H1 (cell line): ENCODE data around the gene CAPN2.

ENCODE experiments used
- EP300 ChIP-seq, 2 experiments: IDR thresholded peaks; 1 replicate in 1 of 2; 2 replicates in 1 of 2; pipeline ENCODE4 v1.6.1; 2011 to 2012; ENCODE audit warnings: low read depth in 2 of 2, low read length in 2 of 2, mild to moderate bottlenecking in 2 of 2, borderline replicate concordance in 1 of 2, inconsistent platforms in 1 of 2, moderate library complexity in 1 of 2
- GABPA ChIP-seq: IDR thresholded peaks from 2 replicates; pipeline ENCODE4 v1.6.1; 2011; ENCODE audit warnings: mild to moderate bottlenecking, low read length, moderate library complexity, borderline replicate concordance; ENCODE audit not compliant: insufficient read depth
- POLR2A ChIP-seq, 2 experiments: IDR thresholded peaks; 1 replicate in 1 of 2; 2 replicates in 1 of 2; pipeline ENCODE4 v1.6.1; 2011; ENCODE audit warnings: low read depth in 2 of 2, low read length in 2 of 2, mild to moderate bottlenecking in 2 of 2; ENCODE audit errors: control extremely low read depth in 1 of 2
- SP2 ChIP-seq: IDR thresholded peaks from 2 replicates; pipeline ENCODE4 v1.6.1; 2012; ENCODE audit warnings: mild to moderate bottlenecking, low read length, inconsistent platforms
- TF ChIP-seq, protein P1 (sequence below), 3 experiments: IDR thresholded peaks; 1 replicate in 2 of 3; 2 replicates in 1 of 3; pipeline versions ENCODE4 v1.5.1 to v1.6.1; 2011; ENCODE audit warnings: low read length in 3 of 3, mild to moderate bottlenecking in 3 of 3, inconsistent platforms in 2 of 3, low read depth in 1 of 3, moderate library complexity in 1 of 3; ENCODE audit not compliant: insufficient read depth in 1 of 3; ENCODE audit errors: control extremely low read depth in 1 of 3

DNA sequence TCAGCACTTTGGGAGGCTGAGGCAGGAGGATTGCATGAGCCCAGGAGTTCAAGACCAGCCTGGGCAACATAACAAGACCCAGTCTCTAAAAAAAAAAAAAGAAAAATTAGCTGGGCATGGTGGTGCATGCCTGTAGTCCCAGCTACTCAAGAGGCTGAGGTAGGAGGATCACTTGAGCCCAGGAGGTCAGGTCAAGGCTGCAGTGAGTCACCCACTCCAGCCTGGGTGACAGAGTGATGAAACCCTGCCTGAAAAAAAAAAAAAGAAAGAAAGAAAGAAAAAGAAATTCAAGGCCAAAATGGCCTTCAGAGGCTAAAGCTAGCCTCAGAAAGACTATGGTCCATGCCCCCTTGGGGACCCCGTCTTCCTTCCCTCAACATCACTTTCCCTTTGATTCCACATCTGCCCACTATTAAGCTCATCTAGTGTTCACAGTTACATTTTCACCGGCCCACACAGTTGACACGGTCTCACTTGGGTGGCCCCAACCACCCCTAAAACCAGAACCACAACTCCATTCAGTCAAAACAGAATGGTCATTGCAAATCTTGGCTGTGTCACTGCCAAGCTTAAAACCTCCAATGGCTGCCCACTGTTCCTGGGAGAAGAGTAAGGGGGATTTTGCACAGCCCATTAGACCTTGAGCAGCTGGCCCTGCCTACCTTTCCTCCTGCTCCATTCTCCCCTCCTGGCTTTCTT is 44.7 kb upstream of the CAPN2 start:
- TF ChIP-seq SP2 (no peak), POLR2A (IDR thresholded peaks at IDR 0.05; ENCODE audit: control extremely low read depth in 1 of 2, low read depth in 2 of 2, low read length in 2 of 2) (no peak), GABPA (no peak), EP300 (IDR thresholded peaks at IDR 0.05; ENCODE audit: borderline replicate concordance in 1 of 2, low read depth in 2 of 2, low read length in 2 of 2) (no peak)
- TF ChIP-seq, protein P1, sequence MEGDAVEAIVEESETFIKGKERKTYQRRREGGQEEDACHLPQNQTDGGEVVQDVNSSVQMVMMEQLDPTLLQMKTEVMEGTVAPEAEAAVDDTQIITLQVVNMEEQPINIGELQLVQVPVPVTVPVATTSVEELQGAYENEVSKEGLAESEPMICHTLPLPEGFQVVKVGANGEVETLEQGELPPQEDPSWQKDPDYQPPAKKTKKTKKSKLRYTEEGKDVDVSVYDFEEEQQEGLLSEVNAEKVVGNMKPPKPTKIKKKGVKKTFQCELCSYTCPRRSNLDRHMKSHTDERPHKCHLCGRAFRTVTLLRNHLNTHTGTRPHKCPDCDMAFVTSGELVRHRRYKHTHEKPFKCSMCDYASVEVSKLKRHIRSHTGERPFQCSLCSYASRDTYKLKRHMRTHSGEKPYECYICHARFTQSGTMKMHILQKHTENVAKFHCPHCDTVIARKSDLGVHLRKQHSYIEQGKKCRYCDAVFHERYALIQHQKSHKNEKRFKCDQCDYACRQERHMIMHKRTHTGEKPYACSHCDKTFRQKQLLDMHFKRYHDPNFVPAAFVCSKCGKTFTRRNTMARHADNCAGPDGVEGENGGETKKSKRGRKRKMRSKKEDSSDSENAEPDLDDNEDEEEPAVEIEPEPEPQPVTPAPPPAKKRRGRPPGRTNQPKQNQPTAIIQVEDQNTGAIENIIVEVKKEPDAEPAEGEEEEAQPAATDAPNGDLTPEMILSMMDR (IDR thresholded peaks at IDR 0.05; ENCODE audit: control extremely low read depth in 1 of 3, insufficient read depth in 1 of 3, low read depth in 1 of 3, low read length in 3 of 3) = no peak
